Vagina (tissue), 2 donors: ENCODE measurements around the gene INSL4.

Experiments used
- POLR2A ChIP-seq, 2 donors: fragments of 450-650 bp; IDR thresholded peaks; one replicate each; pipeline ENCODE4 v1.6.1; 2017; ENCODE audit warnings: antibody characterized with exemption in 2 of 2, mild to moderate bottlenecking in 2 of 2, moderate library complexity in 2 of 2
- POLR2AphosphoS5 ChIP-seq, 2 donors: sonication (generic); formaldehyde crosslinking; IDR thresholded peaks; one replicate each; pipeline ENCODE4 v1.9.0; 2017; ENCODE audit warnings: antibody characterized with exemption in 2 of 2, mild to moderate bottlenecking in 2 of 2, low read depth in 1 of 2; ENCODE audit not compliant: insufficient read depth in 1 of 2
- TF ChIP-seq, protein P1 (sequence below), 3 experiments: fragments of 450-650 bp in 2 of 3; fragments of 200-600 bp in 1 of 3; sonication (generic) in 1 of 3; IDR thresholded peaks; one replicate each; pipeline ENCODE4 v1.5.1; 2017 to 2019; ENCODE audit warnings: antibody characterized with exemption in 3 of 3, mild to moderate bottlenecking in 2 of 3, moderate library complexity in 2 of 3

DNA sequence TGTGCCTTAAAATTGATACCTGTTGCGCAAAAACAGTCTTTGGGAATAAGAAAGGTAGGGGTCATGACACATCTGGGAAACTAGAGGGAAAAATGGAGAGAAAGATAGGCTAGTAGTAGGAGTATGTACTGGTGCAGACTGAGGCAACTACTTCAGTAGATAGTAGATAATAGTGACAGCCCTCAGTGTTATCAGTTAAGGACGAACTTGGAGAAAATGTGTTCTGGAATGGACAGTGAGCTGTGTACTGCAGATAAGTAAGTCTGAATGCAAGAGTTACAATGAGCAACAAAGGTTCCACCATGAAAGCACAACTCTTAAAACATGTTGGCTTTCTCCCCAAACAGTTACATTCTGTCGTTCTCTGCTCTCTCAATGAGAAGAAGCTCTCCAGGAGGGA, 39.2 kb upstream of the INSL4 start:
- TF ChIP-seq, protein P1, sequence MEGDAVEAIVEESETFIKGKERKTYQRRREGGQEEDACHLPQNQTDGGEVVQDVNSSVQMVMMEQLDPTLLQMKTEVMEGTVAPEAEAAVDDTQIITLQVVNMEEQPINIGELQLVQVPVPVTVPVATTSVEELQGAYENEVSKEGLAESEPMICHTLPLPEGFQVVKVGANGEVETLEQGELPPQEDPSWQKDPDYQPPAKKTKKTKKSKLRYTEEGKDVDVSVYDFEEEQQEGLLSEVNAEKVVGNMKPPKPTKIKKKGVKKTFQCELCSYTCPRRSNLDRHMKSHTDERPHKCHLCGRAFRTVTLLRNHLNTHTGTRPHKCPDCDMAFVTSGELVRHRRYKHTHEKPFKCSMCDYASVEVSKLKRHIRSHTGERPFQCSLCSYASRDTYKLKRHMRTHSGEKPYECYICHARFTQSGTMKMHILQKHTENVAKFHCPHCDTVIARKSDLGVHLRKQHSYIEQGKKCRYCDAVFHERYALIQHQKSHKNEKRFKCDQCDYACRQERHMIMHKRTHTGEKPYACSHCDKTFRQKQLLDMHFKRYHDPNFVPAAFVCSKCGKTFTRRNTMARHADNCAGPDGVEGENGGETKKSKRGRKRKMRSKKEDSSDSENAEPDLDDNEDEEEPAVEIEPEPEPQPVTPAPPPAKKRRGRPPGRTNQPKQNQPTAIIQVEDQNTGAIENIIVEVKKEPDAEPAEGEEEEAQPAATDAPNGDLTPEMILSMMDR (IDR thresholded peaks at IDR 0.05): no peak
- TF ChIP-seq POLR2AphosphoS5 (IDR thresholded peaks at IDR 0.05; ENCODE audit: insufficient read depth in 1 of 2, low read depth in 1 of 2): no peak
- no peak for TF ChIP-seq POLR2A (IDR thresholded peaks at IDR 0.05)
